Measurements from ENCODE around the gene PLEKHB1. TPM values are rescaled to one million over a fixed set of nuclear protein-coding genes. Genes with fewer than 3 reads are reported as not detected.
"Not testable (repeated sequence)": the region's sequence is repeated elsewhere in the genome, so short reads cannot be mapped to it uniquely, and the experiment has no call there.

The PLEKHB1 gene
- polyA plus RNA-seq, 1 donor from 2014 or later: 0.25 TPM

- Histone ChIP-seq H3K9ac (ENCODE audit: low read length) (no peak overlapping the region), H3F3A (ENCODE audit: insufficient read depth, low read length, poor library complexity, severe bottlenecking) (no peaks in the 10 kb centered on the region), H4K20me1 (ENCODE audit: insufficient read depth) (no peaks in the 10 kb centered on the region), H3K9me3 (ENCODE audit: low read length) (no peaks in the 10 kb centered on the region), H3K79me2 (replicated peaks; ENCODE audit: insufficient read depth, low read length) (no peaks in the 10 kb centered on the region), H3K27ac (ENCODE audit: low read length) (no peak overlapping the region), H3K4me2 (ENCODE audit: low read length) (no peak overlapping the region), H3K36me3 (ENCODE audit: insufficient read depth, low read length) (no peaks in the 10 kb centered on the region), H3K4me3 (ENCODE audit: low read length) (no peak overlapping the region), H3K9me2 (ENCODE audit: insufficient read depth, low read length) (no peaks in the 10 kb centered on the region), H3K27me3 (ENCODE audit: insufficient read depth, low read depth, low read length) (no peaks in the 10 kb centered on the region), H2AFZ (ENCODE audit: low read depth, low read length) (no peak overlapping the region)
- TF ChIP-seq SMC3 (conservative IDR thresholded peaks at IDR 0.05; ENCODE audit: poor library complexity): no peak
Measured at GRCh38 chr11:73667891-73668290, 21.5 kb downstream of the PLEKHB1 start.

- Histone ChIP-seq H2AFZ (ENCODE audit: low read depth, low read length) (no peak overlapping the region), H3K27me3 (ENCODE audit: insufficient read depth, low read depth, low read length) (no peaks in the 10 kb centered on the region), H4K20me1 (ENCODE audit: insufficient read depth) (no peaks in the 10 kb centered on the region), H3K4me3 (ENCODE audit: low read length) (no peak overlapping the region), H3K9me2 (ENCODE audit: insufficient read depth, low read length) (no peaks in the 10 kb centered on the region), H3K9me3 (ENCODE audit: low read length) (no peaks in the 10 kb centered on the region), H3K9ac (ENCODE audit: low read length) (no peak overlapping the region), H3K79me2 (replicated peaks; ENCODE audit: insufficient read depth, low read length) (no peaks in the 10 kb centered on the region), H3F3A (ENCODE audit: insufficient read depth, low read length, poor library complexity, severe bottlenecking) (no peaks in the 10 kb centered on the region), H3K36me3 (ENCODE audit: insufficient read depth, low read length) (no peaks in the 10 kb centered on the region), H3K27ac (ENCODE audit: low read length) (no peak overlapping the region), H3K4me2 (ENCODE audit: low read length) (no peak overlapping the region)
- TF ChIP-seq EP300 (conservative IDR thresholded peaks at IDR 0.05; ENCODE audit: poor library complexity, severe bottlenecking): no peak
- no peak for TF ChIP-seq MXI1 (conservative IDR thresholded peaks at IDR 0.05; ENCODE audit: poor library complexity, severe bottlenecking)
- TF ChIP-seq REST (IDR thresholded peaks at IDR 0.05; ENCODE audit: borderline replicate concordance): no peak
- TF ChIP-seq RAD21 (conservative IDR thresholded peaks at IDR 0.05): no peak
- no peak for TF ChIP-seq TAF1 (IDR thresholded peaks at IDR 0.05; ENCODE audit: low read depth)
- no peak for TF ChIP-seq EZH2 (IDR thresholded peaks at IDR 0.05; ENCODE audit: borderline replicate concordance, insufficient read depth, low read length, poor library complexity, severe bottlenecking)
- TF ChIP-seq POLR2AphosphoS5 (IDR thresholded peaks at IDR 0.05): no peak
- no peak for TF ChIP-seq CTCF (IDR thresholded peaks at IDR 0.05; ENCODE audit: poor library complexity, severe bottlenecking)
- TF ChIP-seq SMC3 (conservative IDR thresholded peaks at IDR 0.05; ENCODE audit: poor library complexity): no peak
Measured at GRCh38 chr11:73670808-73671207, 24.4 kb downstream of the PLEKHB1 start.

- no peak overlapping the region for H3K9ac ChIP-seq (ENCODE audit: low read length)
- H4K20me1 ChIP-seq (ENCODE audit: insufficient read depth): no peaks in the 10 kb centered on the region
- no peak overlapping the region for H3K27ac ChIP-seq (ENCODE audit: low read length)
- no peaks in the 10 kb centered on the region for H3K36me3 ChIP-seq (ENCODE audit: insufficient read depth, low read length)
- H3K9me2 ChIP-seq (ENCODE audit: insufficient read depth, low read length): no peaks in the 10 kb centered on the region
- no peaks in the 10 kb centered on the region for H3K9me3 ChIP-seq (ENCODE audit: low read length)
- no peaks in the 10 kb centered on the region for H3F3A ChIP-seq (ENCODE audit: insufficient read depth, low read length, poor library complexity, severe bottlenecking)
- H3K79me2 ChIP-seq (replicated peaks; ENCODE audit: insufficient read depth, low read length): no peaks in the 10 kb centered on the region
- TF ChIP-seq REST (IDR thresholded peaks at IDR 0.05; ENCODE audit: borderline replicate concordance) (no peak), TAF1 (IDR thresholded peaks at IDR 0.05; ENCODE audit: low read depth) (no peak)
- H3K27me3 ChIP-seq (ENCODE audit: insufficient read depth, low read depth, low read length): no peaks in the 10 kb centered on the region
- H3K4me3 ChIP-seq (ENCODE audit: low read length): no peak overlapping the region
- H3K4me2 ChIP-seq (ENCODE audit: low read length): no peak overlapping the region
- H2AFZ ChIP-seq (ENCODE audit: low read depth, low read length): no peak overlapping the region
Measured at GRCh38 chr11:73671701-73672100, 25.3 kb downstream of the PLEKHB1 start.

- H3K9me3 ChIP-seq (ENCODE audit: low read length); H3K4me2 ChIP-seq (ENCODE audit: low read length); H2AFZ ChIP-seq (ENCODE audit: low read depth, low read length); H3F3A ChIP-seq (ENCODE audit: insufficient read depth, low read length, poor library complexity, severe bottlenecking); H3K27me3 ChIP-seq (ENCODE audit: insufficient read depth, low read depth, low read length); H3K9me2 ChIP-seq (ENCODE audit: insufficient read depth, low read length); H3K27ac ChIP-seq (ENCODE audit: low read length); H4K20me1 ChIP-seq (ENCODE audit: insufficient read depth); H3K36me3 ChIP-seq (ENCODE audit: insufficient read depth, low read length); H3K79me2 ChIP-seq (replicated peaks; ENCODE audit: insufficient read depth, low read length); H3K9ac ChIP-seq (ENCODE audit: low read length); H3K4me3 ChIP-seq (ENCODE audit: low read length): not testable (repeated sequence)
Measured at GRCh38 chr11:73676552-73676951, 30.2 kb downstream of the PLEKHB1 start.
